Measurements from ENCODE around the gene EPHA10.
"Not testable (repeated sequence)": the region's sequence is repeated elsewhere in the genome, so short reads cannot be mapped to it uniquely, and the experiment has no call there.

EPHA10 gene

DNA sequence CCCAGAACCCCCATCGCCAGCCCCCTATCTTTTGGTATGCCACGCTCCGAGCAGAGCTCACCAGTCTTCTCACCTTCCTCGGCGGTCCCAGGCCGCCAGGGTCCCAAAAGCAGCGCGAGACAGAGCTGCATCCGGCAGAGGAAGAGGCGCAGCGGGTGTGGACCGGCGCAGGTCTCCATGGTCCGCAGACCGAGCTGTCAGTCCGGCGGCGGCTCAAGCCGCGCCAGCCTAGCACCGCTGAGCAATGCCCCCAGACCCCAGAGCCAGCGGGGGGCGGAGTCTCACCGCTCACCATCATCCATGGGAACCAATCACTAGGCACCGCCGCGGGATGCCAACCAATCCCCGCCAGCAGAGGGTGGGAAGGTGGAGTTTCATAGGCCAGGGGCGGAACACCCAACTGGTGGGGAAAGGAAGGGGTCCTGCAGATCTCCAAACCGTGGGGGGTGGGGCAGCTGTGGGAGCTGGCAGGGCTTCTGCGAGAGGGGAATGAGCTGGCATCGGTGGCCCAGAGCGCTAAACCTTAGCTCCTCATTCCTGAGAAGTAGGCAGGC is at the start of gene EPHA10:
EPHA10 (minus strand) TSS at position 233 of the 554 bp plus-strand sequence; CDS start at position 179, 54 bp downstream.
- no peak for DNase-seq

DNA sequence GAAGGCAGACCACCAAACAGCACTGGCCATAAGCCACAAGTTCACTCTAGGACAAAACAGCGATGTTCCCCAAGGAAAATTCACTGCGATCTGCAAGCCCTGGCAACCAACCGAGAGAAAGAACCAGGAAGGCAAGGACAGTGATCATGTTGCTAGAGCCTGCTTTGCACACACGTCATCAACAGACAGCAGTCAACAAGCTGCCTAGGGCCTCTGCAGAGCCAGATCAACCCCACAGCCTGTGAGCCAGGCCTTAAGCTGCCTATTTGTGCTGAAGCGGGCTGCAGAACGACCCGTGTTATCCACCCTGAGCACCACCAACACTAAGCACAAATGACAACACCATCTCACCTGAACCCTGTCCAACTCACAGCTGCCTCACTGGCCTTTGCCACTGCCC is 49.3 kb upstream of the EPHA10 start:
- no peak for DNase-seq

DNA sequence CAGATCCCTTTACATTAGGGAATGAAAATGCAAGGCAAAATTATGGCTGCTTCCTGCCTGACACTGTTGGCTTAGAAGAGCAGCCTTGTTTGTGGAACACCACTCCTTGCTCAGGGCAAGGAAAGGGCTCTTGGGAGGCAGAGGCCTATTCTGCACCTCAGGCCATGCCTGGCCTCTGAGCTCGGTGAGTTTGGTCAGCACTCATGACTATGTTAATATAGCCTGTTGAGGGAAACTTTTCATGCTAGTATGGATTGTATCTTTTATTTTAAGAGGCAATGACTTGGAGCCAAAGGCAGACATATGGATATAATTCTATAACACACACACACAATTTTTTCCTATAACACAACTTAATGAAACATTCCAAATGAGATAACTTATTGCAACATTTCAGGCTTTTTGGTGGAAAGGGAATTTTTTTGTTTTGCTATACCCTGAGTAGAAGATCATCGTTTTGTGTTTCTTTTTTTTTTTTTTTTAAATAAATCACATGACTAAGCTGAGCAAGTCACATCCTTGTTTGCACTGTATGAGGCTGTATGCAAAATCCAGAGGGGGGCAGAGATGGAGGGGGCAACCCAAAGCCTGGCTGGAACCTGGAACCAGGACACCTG is 48.7 kb upstream of the EPHA10 start:
- DNase-seq, result no peak

DNA sequence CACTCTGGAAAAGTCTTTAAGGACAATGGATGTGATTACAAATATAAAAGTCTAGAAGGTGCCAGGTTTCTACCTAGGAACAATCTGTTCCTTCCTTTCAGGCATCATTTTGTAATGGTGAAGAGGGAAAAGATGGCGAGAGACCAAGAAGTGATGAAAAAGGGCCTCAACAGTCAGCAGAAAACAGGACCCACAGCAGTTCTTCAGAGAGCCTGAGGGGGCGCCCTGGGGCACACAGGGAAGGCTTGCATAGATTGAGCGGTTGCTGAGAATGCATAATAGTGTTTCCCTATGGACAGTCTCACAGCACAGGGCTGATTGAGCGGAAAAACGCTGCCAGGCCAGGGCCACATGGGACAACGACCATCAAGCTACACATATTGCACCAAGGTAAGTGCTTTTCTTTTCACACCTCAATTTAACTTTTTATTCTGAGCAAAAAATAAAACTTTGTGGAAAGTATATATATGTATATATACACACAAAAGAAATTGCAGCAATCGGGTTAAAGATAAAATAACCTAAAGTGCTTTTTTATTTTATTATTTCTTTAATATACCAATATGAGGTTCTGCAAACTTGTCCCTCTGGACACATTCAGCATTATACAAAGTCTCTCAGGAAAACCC is 46.2 kb upstream of the EPHA10 start:
- peak; percentile 39 for DNase-seq

DNA sequence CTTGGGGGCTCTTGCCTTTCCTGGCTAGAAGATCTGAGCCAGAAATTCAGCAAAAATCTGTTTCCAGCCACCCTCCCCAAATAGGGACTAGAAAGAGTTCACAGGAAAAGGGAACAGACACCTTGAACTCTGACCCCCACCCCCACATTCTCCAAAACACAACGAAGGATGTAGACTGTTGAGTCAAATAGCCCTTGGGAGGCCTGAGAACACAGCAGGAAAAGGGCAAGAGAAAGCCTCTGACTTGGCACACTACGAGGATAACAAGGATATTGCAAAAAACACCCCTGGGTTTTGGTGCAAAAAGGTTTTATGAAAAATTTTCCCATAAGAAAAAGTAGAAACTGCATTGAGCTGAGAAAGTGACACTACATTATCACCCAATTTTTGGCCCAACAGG is 45.0 kb upstream of the EPHA10 start:
- no peak for DNase-seq

DNA sequence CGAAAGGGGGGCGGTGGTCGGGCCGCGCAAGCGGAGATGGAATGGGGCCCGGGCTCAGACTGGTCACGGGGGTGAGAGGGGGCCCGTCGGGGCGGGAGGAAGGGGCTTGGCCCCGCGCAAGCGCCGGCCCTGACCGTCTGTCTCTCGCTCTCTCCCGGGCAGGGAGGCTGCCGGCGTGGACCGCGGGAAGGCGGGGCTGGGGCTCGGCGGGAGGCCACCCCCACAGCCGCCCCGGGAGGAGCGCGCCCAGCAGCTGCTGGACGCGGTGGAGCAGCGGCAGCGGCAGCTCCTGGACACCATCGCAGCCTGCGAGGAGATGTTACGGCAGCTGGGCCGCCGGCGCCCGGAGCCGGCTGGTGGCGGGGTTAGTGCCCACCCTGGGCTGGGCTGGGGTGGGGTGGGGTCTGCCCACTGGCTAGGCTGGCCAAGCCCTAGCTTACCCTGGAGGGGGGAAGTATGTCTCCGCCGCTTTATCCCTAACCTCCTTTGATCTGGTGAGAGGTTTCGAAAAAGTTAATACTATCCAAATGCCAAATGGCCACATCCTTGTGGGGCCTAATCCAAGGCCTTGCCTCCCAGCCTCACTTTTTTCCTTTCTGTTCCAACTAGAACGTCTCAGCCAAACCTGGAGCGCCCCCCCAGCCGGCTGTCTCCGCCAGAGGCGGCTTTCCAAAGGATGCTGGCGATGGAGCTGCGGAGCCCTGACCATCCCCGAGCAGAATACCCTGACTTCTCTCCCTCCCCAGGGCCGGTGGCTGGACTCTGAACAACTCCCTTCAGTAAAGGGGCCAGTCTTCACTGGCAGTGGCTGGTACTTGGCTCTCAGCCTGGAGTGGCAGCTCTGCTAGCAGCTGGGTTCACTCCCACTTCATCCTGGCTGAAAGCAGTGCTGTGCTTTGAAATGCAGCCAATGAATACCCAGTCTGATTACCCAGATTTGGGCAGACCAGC is 43.7 kb upstream of the EPHA10 start:
- no peak for DNase-seq

DNA sequence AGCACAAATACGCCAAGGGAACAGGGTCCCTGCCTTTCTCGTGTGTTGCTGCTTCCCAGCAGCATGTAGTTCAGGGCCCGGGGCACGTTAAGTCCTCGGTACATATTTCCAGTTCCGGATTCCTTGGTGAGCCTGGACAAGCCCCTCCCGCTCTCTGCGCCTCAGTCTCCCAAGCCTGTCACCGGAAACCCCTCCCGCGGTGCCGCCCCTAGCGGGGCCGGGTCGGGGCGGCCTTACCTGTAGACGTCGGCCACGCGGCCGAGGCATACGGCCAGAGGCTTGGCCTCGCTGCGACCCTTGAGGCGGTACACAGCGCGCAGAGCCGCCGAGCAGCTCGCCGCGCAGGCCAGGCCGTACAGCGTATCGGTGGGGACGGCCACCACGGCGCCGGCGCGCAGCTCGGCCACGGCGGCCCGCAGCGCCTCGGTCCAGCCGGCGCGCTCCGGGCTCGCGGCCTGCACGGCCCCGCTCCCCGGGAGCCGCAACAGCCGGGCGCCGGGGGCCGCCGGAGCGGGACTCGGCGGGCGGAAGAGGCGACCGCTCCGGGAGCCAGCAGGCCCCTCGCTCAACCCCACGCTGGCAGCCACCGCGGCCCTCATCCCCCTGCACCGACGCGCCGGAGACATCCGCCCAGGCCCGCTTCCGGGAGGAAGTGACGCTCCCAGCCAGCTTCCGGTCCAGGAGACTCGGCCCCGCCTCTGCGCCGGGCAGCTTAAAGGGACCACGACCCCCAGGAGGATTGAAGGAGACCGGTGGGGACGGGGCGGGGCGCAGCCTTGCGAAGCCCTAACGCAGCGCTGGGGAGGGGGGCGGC is 42.8 kb upstream of the EPHA10 start, which contains the start of the genes C1orf122 and YRDC:
C1orf122 (plus strand) TSS at position 236 of the 814 bp plus-strand sequence. CDS start 615 bp downstream, outside the sequence.
YRDC (minus strand) TSS at position 654 of the 814 bp plus-strand sequence; CDS start at position 626, 28 bp downstream.
- DNase-seq, result peak; percentile 82

DNA sequence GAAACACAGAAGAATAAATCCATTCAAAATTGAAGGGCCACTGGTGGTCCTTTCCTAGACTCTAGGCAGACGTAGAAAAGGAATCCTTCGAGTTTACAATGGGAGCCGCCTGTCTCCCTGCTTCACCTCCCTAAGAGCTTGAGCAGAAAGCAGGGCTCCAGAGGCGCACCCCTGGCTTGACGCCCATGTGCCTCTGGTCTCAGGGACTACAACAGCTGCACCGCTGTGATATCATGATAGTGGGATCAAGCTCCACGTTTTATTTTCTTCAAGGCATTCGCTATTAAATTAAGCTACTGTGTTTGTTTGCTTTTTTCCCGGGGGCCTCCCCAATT is 42.3 kb upstream of the EPHA10 start:
- DNase-seq, result no peak

DNA sequence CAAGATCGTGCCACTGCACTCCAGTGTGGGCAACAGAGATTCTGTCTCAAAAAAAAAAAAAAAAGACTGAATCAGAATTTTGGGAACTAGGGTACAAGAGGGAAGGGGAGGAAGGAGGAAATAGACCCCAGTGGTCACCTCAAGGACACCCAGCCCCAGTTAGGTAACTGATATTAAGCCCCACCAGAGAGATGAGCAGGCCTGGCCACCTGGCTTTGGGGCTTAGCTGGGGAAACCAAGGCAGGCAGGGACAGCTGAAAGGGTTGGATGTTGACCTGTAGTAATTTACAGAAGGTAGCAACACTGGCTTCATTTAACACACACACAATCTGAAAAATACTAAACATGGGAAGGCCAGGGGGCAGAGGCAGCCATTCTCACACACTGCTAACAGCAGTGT is 37.5 kb upstream of the EPHA10 start:
- no peak for DNase-seq

DNA sequence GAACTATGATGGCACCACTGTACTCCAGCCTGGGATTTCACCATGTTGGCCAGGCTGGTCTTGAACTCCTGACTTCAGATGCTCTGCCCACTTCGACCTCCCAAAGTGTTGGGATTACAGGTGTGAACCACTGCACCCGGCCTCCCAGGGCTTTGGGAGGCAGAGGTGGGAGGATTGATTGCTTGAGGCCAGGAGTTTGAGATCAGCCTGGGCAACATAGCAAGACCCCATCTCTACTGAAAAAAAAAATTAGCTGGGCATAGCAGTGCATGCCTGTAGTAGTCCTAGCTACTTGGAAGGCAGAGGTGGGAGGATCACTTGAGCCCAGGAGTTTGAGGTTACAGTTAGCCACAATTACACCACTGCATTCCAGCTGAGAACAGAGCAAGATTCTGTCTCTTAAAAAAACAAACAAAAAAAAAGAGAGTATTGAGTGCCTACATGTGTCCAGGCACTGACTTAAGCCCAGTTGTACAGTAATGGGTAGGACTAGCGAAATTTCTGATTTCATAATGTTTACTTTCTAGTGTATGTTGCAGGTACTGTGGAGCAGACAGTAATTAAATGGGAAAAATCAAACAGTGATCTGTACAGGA is 32.9 kb upstream of the EPHA10 start:
- no peak for DNase-seq

DNA sequence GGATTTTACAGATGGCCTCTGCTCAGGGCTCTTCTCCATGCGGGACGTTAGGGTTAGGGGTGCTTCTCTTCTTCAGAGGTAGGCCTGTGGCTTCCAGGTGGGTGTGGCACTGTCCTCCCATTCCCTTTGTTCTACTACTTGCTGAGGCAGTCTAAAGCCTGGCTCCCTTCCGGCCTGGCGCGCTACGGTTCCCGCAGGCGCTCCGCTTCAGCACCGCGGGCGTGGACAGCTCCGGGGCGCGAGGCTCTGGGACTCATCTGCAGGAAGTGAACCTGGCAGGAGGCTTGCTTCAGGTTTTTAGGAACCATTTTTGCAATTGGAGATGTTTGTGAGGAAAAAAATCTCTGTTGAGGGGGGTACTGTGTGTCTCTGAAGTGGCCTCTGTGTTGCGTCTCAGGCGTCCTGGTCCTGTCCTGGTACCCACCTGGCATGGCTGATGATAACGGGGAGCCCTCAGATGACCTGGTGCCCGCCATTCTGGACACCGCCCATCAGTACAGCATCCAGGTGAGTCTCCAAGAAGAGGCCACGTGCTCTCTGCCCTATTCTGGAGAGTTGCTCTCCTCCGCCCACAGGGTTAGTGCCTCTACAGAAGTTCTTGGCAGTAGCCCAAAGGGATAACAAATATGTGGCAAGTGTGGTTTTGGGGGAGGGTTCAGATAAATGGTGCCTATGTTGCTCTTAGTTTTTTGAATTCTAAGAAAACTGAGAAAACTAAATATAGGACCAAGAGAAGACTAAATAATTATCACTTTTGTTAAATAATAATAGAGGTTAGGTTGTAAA is 30.6 kb upstream of the EPHA10 start:
- no peak for DNase-seq

DNA sequence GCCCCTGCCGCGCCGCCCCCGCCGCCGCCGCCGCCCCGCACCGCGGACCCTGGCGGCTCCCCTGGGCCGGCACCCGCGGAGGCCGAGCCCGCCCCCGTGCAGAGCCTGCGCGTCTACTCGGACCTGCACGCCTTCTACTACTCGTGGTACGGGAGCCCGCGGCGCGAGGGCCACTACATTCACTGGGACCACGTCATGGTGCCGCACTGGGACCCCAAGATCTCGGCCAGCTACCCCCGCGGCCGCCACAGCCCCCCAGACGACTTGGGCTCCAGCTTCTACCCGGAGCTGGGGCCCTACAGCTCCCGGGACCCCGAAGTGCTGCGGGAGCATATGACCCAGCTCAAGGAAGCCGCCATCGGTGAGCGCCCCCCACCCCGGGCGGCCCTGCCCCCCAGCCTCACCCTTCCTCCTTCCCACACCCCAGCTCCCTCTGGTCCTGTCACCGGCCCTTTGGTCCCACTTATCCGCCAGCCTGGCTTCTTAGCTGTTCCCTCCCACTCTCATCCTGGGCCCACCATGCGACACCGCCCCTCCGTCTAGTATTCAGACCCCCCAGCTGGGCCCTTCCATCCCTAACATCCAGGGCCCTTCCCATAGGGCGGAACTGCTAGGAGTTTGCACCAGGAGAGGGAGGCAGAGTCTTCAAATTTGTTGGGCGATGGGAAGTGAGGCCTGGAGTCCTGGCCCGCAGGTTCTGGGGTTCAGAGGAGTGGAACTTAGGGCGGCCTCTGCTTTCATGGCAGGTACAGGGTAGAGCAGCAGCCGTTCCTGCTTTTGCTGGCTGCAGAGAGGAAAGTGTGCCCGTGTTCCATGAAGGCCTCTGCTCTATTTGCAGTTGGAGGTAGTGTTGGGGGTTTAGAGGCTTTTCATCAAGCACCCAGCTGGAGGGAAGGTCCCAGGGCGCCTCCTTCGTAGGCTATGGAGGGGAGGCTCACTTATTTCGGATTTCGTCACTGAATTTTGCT is 29.7 kb upstream of the EPHA10 start:
- DNase-seq, result no peak

DNA sequence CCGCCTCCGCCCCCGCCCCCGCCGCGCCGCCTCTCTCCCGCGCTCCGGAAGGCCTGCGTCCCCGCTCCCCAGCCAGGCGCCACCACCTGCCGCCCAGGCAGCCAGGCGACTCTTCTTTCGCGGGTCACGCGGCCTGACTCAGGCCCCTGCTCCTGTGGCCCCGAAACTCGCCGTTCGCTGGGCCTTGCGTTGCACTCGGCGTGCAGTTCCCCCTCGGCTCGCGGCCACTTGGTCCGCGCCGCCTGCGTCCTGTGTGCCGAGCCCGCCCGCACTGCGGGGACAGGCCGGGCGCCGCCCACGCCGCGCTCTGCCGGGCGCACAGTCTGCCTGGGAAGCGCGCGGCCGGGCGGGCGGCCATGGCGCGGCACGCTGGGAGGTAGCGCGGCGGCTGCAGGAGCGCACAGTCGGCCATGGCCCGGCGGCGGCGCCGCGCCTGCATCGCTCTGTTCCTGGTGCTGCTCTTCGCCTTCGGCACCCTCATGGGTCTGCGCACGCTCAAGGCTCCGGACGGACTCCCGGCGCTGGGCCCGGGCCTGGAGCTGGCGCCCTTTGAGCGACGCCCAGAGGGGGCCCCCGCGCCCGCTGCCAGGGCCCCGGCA is 29.0 kb upstream of the EPHA10 start, which contains the start of gene MANEAL:
MANEAL (plus strand) TSS at position 75 of the 599 bp plus-strand sequence; CDS start at position 411, 336 bp downstream.
- peak; percentile 17 for DNase-seq

DNA sequence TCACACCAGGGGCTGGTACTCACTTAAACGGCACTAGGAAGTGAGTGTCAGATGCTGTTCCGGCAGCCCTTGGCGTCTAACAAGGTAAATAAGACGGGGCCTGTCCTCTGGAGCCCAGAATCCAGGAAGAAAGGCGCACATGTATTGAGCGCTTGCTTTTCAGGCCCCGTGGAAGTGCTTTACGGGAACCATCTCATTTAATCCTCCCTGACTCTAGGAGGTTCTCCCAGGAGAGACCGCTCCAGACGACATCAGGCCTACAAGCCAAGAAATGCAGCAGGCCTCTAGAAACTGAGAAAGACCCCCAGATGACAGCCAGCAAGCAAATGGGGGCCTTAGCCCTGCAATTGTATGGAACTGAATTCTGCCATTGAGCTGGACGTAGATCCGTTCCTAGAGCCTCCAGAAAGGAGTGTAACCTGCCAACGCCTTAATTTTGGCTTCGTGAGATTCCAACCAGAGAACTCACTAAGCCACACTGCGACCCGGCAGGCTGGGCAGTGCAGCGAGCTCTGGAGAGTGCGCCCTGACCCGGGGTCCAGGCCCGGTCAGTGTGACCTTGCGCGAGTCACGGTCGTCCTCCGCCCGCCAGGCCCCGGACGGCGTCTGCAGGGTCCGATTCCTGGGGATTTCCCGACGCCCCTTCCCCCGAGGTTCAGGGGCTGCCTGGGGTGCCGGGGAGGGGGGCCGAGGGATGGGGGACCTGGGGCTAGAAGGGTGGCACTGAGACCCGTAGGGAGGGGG is 28.2 kb upstream of the EPHA10 start:
- DNase-seq, result no peak

DNA sequence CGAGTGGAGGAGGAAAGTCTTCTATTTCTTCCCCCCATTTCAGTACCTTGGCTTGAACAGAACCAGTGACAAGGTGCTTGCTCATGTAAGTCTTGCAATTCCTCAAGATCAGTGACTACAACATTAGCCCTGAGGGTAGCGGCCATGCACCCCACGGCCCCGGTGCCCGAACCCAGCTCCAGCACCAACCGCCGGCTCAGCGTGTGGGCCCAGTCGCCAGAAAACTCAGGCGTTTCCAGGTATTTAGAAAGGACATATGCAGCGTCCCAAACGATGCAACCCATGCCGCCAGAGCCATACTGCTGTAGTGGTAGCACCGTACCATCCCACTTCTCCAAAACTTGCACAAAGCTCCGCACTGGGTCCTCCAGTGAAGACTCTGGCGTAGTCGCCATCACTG is 17.6 kb upstream of the EPHA10 start:
- no peak for DNase-seq

DNA sequence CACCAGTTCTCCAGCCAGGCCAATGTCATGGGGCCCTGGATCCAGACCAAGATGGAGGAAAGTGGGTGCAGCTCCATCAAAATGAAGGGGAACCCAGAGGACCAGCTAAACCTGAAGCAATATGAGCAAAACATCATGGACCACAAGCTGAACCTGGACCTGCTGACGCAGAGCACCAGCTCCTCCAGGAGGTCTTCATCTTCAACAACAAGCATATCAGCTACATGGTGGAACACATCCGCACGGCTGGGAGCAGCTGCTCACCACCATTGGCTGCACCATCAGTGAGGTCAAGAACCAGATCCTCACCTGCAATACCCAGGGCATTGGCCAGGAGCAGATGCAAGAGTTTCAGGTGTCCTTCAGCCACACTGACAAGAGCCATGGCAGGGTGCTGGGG is 13.7 kb upstream of the EPHA10 start:
- DNase-seq, result no peak

DNA sequence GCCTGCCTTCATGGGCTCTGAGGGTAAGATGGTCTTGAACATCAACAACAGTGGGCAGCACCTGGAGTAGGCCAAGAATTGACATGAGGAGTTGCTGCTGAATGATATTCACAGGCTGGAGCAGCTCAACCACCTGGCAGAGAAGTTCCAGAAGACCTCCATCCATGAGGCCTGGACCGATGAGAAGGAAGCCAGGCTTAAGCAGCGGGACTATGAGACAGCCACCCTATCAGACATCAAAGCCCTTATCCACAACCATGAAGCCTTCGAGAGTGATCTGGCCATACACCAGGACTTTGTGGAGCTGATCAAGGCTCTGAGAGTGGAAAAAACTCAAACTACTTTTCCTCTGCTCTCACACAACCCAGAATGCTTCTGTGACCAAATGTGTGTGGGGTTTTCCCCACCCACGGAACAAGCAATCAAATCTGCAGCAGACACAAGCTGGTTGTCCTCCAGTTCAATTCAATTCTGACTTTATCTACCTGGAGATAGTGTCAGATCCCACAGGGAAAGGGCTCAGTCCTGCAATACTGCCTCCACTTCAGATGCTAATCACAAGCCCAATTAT is 12.1 kb upstream of the EPHA10 start:
- no peak for DNase-seq

DNA sequence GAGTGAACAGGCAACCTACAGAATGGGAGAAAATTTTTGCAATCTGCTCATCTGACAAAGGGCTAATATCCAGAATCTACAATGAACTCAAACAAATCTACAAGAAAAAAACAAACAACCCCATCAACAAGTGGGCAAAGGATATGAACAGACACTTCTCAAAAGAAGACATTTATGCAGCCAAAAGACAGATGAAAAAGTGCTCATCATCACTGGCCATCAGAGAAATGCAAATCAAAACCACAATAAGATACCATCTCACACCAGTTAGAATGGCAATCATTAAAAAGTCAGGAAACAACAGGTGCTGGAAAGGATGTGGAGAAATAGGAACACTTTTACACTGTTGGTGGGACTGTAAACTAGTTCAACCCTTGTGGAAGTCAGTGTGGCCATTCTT is 6.5 kb upstream of the EPHA10 start:
- DNase-seq, result not testable (repeated sequence)

All from NCI-H1048 (cell line).